CD4-positive, alpha-beta T cell treated with Interleukin-12 subunit alpha and Interleukin-12 subunit beta, for 1 hour (primary cell): Measurements from ENCODE around the gene AHRR.
"Not testable (repeated sequence)": the region's sequence is repeated elsewhere in the genome, so short reads cannot be mapped to it uniquely, and the experiment has no call there.

ENCODE experiments used
- DNase-seq: peaks from one replicate; pipeline ENCODE4 v3.0.0-alpha.2; 2020

Gene AHRR

GRCh38 chr5:464446-464842, 142.9 kb downstream of the AHRR start:
- DNase-seq: no peak

GRCh38 chr5:464843-465590, 143.5 kb downstream of the AHRR start:
- DNase-seq: no peak

GRCh38 chr5:465591-466403, 144.3 kb downstream of the AHRR start:
- no peak for DNase-seq

- no peak for DNase-seq
Observed at GRCh38 chr5:466661-467310, 145.3 kb downstream of the AHRR start.

- DNase-seq: no peak
Observed at GRCh38 chr5:468401-468800, 146.9 kb downstream of the AHRR start.

GRCh38 chr5:469752-470483, 148.4 kb downstream of the AHRR start:
- DNase-seq: no peak

- no peak for DNase-seq
Observed at GRCh38 chr5:470961-471749, 149.6 kb downstream of the AHRR start.

- DNase-seq: no peak
Observed at GRCh38 chr5:471750-472058, 150.2 kb downstream of the AHRR start.

GRCh38 chr5:472076-472655, 150.7 kb downstream of the AHRR start:
- no peak for DNase-seq

- DNase-seq: peak; percentile 90
Observed at GRCh38 chr5:472656-473550, 151.4 kb downstream of the AHRR start.

GRCh38 chr5:473551-474192, 152.2 kb downstream of the AHRR start:
- peak; percentile 21 for DNase-seq

GRCh38 chr5:474232-474839, 152.8 kb downstream of the AHRR start:
- not testable (repeated sequence) for DNase-seq

GRCh38 chr5:474840-475661, 153.5 kb downstream of the AHRR start:
- DNase-seq: no peak

GRCh38 chr5:475704-476101, 154.2 kb downstream of the AHRR start:
- no peak for DNase-seq

GRCh38 chr5:476102-476813, 154.7 kb downstream of the AHRR start:
- DNase-seq: no peak

GRCh38 chr5:476814-477175, 155.3 kb downstream of the AHRR start:
- no peak for DNase-seq

GRCh38 chr5:477247-477646, 155.7 kb downstream of the AHRR start:
- DNase-seq: no peak

- DNase-seq: no peak
Observed at GRCh38 chr5:477871-478270, 156.4 kb downstream of the AHRR start.
